Fibroblast of mammary gland (primary cell): ENCODE results near the gene C5AR1.
A peak's percentile ranks its signal among the peaks of the same experiment; 100 is the strongest.
"Not testable (repeated sequence)": the region's sequence is repeated elsewhere in the genome, so short reads cannot be mapped to it uniquely, and the experiment has no call there.

Source experiments
- DNase-seq: peaks from one replicate; pipeline ENCODE4 v3.0.0-alpha.2; 2010; ENCODE audit warnings: low read depth
- H3K4me3 ChIP-seq: 2 replicates; pipeline ENCODE4 v1.5.1; 2011; ENCODE audit warnings: low read depth, mild to moderate bottlenecking, low read length, moderate library complexity; ENCODE audit not compliant: control insufficient read depth
- TF ChIP-seq, protein P1 (sequence below): conservative IDR thresholded peaks from 2 replicates; pipeline ENCODE4 v1.5.1; 2011; ENCODE audit warnings: low read depth, low read length, inconsistent platforms; ENCODE audit not compliant: control insufficient read depth, insufficient read depth

The C5AR1 gene

DNA sequence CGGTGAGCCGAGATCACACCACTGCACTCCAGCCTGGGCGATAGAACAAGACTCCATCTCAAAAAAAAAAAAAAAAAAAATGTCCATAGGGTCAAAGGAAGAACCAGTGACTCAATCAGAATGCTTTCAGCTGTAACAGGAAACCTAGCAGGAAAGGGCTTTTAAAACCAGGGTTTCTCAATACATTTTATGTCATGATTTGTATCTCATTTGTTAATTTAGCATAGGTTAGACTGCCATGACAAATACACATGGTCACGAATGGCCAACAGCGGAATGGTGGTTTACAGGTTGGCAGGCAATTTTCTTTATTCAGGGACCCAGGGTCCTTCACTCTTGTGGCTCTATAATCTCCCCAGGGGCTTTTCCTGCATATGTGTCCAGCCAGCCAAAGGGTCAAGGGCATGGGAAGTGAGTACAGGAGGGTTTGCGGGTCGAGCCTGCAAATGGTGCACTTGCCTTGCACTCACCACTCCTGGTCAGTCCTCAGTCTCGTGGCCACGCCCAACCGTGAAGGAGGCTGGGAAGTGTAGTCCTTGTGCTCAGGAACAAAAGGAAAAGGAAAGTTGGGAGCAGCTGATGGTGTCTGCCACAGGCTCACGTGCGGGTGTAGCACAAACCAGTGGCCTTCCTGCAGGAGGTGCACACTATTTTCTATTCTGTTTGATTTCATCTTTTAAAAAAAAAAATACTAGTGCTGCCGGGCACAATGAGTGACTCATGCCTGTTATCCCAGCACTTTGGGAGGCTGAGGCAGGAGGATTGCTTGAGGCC, 54.3 kb downstream of the C5AR1 start:
- DNase-seq = peak; percentile 78
- H3K4me3 ChIP-seq = no peak overlapping the region
- TF ChIP-seq, protein P1, sequence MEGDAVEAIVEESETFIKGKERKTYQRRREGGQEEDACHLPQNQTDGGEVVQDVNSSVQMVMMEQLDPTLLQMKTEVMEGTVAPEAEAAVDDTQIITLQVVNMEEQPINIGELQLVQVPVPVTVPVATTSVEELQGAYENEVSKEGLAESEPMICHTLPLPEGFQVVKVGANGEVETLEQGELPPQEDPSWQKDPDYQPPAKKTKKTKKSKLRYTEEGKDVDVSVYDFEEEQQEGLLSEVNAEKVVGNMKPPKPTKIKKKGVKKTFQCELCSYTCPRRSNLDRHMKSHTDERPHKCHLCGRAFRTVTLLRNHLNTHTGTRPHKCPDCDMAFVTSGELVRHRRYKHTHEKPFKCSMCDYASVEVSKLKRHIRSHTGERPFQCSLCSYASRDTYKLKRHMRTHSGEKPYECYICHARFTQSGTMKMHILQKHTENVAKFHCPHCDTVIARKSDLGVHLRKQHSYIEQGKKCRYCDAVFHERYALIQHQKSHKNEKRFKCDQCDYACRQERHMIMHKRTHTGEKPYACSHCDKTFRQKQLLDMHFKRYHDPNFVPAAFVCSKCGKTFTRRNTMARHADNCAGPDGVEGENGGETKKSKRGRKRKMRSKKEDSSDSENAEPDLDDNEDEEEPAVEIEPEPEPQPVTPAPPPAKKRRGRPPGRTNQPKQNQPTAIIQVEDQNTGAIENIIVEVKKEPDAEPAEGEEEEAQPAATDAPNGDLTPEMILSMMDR = no peak

DNA sequence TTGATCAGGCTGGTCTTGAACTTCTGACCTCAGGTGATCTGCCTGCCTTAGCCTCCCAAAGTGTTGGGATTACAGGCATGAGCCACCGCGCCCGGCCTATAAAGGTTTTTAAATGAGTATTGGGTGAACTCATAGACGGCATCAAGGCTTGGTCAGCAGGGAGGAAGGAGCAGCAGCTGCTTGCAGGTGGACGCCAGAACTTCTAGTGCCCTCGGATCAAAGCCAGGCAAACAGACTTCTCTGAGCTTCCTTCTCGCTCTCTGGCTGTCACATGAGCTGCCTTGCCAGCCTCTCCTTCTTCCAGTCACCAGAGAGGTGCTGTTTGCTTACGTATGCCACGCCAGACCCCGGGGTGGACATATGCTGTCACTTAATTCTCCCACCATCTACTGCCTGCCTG, 55.8 kb downstream of the C5AR1 start:
- not testable (repeated sequence) for H3K4me3 ChIP-seq, DNase-seq

DNA sequence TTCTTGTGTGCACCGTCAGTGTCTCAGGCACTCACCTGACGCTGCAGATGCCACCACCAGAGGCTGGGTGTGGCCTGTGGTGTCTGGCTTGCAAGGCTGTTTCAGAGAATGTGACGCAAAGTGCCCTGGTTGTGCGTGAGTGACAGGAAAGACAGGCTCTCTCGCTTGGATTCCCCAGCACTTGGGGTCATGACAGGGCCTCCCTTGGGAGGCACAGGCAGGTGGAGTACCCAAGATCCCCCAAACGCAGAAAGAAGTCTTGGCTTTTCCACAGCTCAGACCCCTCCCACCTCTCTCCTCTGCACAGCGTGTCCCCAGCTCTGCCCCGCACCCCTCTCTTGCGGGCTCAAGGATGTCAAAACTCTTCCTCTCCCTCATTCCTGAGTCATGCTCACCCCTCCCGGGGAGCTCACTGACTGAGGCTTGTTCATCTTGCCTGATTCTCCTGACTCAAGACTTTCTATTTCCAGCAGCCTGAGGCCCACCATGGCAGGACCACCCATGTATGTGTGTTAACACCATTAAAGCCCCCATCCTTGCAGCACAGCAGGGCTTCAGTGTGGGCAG, 60.5 kb downstream of the C5AR1 start:
- DNase-seq = peak; percentile 81
- TF ChIP-seq, protein P1 = no peak
- no peak overlapping the region for H3K4me3 ChIP-seq

DNA sequence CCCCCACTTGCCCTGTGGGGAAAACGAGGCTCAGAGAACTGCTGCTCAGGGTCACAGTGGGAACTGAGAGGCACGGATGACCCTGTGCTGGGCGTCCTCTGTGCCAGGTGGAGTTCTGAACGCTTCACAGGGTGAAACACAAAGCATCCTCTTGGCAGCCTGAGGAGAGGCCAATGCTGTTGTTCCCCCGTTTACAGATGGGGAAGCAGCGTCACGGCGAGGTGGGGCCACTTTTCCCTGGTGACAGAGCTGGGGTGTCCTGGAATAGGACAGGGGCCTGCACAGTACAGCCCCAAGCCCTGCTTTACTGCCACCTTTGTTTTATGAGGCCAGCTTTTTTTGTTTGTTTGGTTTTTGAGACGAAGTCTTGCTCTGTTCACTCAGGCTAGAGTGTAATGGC, 61.6 kb downstream of the C5AR1 start:
- DNase-seq = no peak
- TF ChIP-seq, protein P1 = no peak
- H3K4me3 ChIP-seq = no peak overlapping the region
